GM19035 (cell line): Measurements from ENCODE around the gene PEAK3.

Experiments
- ATAC-seq: cut with Tn5 transposase; IDR thresholded peaks from one replicate; pipeline ENCODE4 v1.9.1; 2021; ENCODE audit not compliant: unreplicated experiment

Gene PEAK3

DNA sequence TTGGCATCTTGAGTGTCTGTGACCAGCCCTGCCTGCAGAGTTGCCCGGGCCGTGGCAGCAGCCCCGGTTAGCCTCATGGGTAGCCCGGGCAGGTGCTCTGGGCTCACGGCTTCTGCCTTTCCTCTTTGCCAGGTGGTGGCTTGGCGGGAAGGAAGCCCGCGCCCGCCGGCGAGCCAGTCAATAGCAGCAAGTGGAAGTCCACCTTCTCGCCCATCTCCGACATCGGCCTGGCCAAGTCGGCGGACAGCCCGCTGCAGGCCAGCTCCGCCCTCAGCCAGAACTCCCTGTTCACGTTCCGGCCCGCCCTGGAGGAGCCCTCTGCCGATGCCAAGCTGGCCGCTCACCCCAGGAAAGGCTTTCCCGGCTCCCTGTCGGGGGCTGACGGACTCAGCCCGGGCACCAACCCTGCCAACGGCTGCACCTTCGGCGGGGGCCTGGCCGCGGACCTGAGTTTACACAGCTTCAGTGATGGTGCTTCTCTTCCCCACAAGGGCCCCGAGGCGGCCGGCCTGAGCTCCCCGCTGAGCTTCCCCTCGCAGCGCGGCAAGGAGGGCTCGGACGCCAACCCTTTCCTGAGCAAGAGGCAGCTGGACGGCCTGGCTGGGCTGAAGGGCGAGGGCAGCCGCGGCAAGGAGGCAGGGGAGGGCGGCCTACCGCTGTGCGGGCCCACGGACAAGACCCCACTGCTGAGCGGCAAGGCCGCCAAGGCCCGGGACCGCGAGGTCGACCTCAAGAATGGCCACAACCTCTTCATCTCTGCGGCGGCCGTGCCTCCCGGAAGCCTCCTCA, 55.7 kb downstream of the PEAK3 start:
- ATAC-seq = no peak

GRCh38 chr19:2225415-2226050, 56.4 kb downstream of the PEAK3 start:
- ATAC-seq = no peak

- no peak for ATAC-seq
These were observed 57.1 kb downstream of the PEAK3 start for GRCh38 chr19:2224754-2225349.
